ENCODE data around the gene KCNAB1. TPM values are rescaled to one million over a fixed set of nuclear protein-coding genes. Genes with fewer than 3 reads are reported as not detected.
A peak's percentile ranks its signal among the peaks of the same experiment; 100 is the strongest.

KCNAB1 gene
- total RNA-seq, 3 donors from 2014 or later = 0.65 to 13.5 (median 1.2) TPM

DNA sequence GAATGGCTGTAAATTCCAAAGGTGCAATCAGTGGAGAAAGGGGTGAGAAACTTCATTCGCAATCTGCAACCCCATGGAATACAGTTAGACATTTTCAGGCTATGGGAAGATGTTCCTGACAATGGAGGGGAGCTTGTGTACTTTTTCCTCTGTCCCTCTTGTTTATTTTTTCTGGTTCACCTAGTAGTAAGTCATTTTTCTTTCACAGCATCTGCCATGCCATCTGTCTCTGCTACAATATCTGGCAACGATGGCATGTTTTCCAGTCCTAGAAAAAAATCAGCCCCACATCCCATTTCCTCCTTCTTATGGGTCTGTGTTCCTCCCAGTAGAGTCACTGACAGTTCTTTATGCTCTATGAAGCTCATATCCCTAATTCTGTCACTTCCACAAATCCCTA is 358.5 kb downstream of the KCNAB1 start:
- Histone ChIP-seq H3K36me3 (ENCODE audit: low read depth) (no peaks in the 10 kb centered on the region), H3K9me3 (no peaks in the 10 kb centered on the region), H3K4me3 (no peak overlapping the region), H3K4me1 (ENCODE audit: low read depth) (no peaks in the 10 kb centered on the region)
- DNase-seq (no peak), ATAC-seq (no peak)
- intact Hi-C loops (cut with DNase I, micrococcal nuclease) = no loop called here
- TF ChIP-seq, protein P1, sequence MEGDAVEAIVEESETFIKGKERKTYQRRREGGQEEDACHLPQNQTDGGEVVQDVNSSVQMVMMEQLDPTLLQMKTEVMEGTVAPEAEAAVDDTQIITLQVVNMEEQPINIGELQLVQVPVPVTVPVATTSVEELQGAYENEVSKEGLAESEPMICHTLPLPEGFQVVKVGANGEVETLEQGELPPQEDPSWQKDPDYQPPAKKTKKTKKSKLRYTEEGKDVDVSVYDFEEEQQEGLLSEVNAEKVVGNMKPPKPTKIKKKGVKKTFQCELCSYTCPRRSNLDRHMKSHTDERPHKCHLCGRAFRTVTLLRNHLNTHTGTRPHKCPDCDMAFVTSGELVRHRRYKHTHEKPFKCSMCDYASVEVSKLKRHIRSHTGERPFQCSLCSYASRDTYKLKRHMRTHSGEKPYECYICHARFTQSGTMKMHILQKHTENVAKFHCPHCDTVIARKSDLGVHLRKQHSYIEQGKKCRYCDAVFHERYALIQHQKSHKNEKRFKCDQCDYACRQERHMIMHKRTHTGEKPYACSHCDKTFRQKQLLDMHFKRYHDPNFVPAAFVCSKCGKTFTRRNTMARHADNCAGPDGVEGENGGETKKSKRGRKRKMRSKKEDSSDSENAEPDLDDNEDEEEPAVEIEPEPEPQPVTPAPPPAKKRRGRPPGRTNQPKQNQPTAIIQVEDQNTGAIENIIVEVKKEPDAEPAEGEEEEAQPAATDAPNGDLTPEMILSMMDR (IDR thresholded peaks at IDR 0.05) = no peak

GRCh38 chr3:156479604-156480003 is 359.2 kb downstream of the KCNAB1 start:
- intact Hi-C loops (cut with DNase I, micrococcal nuclease) = no loop called here
- no peaks in the 10 kb centered on the region for H3K9me3 ChIP-seq
- H3K4me1 ChIP-seq (ENCODE audit: low read depth) = no peaks in the 10 kb centered on the region
- no peak for DNase-seq
- H3K4me3 ChIP-seq = no peak overlapping the region
- no peak for ATAC-seq
- TF ChIP-seq, protein P1 (IDR thresholded peaks at IDR 0.05) = no peak
- H3K36me3 ChIP-seq (ENCODE audit: low read depth) = no peaks in the 10 kb centered on the region

DNA sequence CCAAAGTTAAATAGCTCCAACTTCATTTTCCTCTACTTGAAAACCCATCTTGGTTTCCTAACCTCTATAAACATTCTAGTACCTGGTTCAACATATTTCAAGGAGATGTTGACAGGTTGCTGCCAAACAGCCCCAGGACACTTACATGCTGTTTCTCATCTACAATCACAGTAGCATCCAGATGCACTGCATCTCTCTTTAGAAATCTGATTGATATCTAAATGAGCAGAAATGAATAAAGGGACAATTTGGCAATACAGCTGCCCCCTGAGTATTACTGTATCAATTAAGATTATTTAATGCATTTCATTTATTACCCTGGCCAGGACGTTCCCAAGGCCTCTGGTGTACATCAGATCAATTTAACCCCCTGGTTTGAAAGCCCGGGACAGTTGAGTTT is 360.6 kb downstream of the KCNAB1 start:
- no peak for ATAC-seq
- no peaks in the 10 kb centered on the region for H3K4me1 ChIP-seq (ENCODE audit: low read depth)
- intact Hi-C loops (cut with DNase I, micrococcal nuclease) = no loop called here

GRCh38 chr3:156483002-156483401 is 362.6 kb downstream of the KCNAB1 start:
- DNase-seq = no peak
- ATAC-seq = no peak
- no peaks in the 10 kb centered on the region for H3K9me3 ChIP-seq
- H3K4me1 ChIP-seq (ENCODE audit: low read depth) = no peaks in the 10 kb centered on the region
- no peaks in the 10 kb centered on the region for H3K36me3 ChIP-seq (ENCODE audit: low read depth)
- intact Hi-C loops (cut with DNase I, micrococcal nuclease) = no loop called here
- no peak overlapping the region for H3K4me3 ChIP-seq
- TF ChIP-seq, protein P1 (IDR thresholded peaks at IDR 0.05) = no peak

More for the DNA sequence above, 360.6 kb downstream of the KCNAB1 start:
- H3K9me3 ChIP-seq = no peaks in the 10 kb centered on the region
- TF ChIP-seq, protein P1 (IDR thresholded peaks at IDR 0.05) = no peak
- H3K36me3 ChIP-seq (ENCODE audit: low read depth) = no peaks in the 10 kb centered on the region
- H3K4me3 ChIP-seq = no peak overlapping the region
- DNase-seq = no peak

DNA sequence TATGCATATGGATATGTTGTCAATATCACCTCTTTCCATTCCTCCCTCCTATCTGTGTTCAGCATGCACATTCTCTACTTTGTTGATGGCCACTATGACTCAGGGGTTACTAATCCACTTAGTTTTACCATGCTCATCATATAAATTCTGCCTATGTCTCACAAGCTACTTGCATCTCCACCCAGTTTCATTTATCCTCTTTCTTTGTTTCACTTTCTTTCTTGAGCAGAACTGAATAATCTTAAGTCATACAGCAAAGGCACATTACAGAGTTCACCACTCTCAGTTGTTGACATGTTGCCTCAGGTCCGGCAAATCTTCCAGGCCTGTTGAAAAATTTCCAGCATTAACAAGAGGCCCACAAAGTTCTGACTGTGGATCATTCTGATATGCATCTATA is 363.0 kb downstream of the KCNAB1 start:
- H3K9me3 ChIP-seq = no peaks in the 10 kb centered on the region
- intact Hi-C loops (cut with DNase I, micrococcal nuclease) = no loop called here
- peak in 1 of 3 donors; percentile 16 for DNase-seq
- peak; percentile 93 for ATAC-seq
- H3K4me3 ChIP-seq = no peak overlapping the region
- no peaks in the 10 kb centered on the region for H3K36me3 ChIP-seq (ENCODE audit: low read depth)
- H3K4me1 ChIP-seq (ENCODE audit: low read depth) = no peaks in the 10 kb centered on the region
- TF ChIP-seq, protein P1 (IDR thresholded peaks at IDR 0.05) = no peak

Measured in mucosa of descending colon (tissue), 3 donors.